Measurements from ENCODE around the gene TRMT2B. TPM values are rescaled to one million over a fixed set of nuclear protein-coding genes. Genes with fewer than 3 reads are reported as not detected.
"Not testable (repeated sequence)": the region's sequence is repeated elsewhere in the genome, so short reads cannot be mapped to it uniquely, and the experiment has no call there.

TRMT2B gene
- polyA plus RNA-seq, 1 of the 3 experiments (the other 2 are of a cell fraction): 7.2 TPM

DNA sequence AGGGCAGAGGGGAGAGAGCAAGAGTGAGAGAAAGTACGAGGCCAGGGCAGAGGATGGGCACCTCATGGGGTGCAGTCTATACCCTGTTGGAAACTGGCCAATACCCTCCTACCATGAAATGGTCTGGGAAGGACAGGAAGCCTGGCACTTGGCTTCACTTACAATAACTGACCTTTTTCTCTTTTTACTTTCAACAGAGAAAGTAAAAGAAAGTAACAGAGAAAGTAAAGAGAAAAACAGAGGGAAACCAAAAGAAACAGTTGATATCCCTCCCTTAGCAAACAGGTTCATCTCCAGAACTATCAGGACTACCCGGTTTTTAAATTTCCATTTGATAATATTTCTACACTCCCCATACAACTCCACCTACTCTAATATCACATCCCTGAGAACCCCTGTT lies 61.8 kb downstream of the TRMT2B start (continued):
- TF ChIP-seq, protein P1, sequence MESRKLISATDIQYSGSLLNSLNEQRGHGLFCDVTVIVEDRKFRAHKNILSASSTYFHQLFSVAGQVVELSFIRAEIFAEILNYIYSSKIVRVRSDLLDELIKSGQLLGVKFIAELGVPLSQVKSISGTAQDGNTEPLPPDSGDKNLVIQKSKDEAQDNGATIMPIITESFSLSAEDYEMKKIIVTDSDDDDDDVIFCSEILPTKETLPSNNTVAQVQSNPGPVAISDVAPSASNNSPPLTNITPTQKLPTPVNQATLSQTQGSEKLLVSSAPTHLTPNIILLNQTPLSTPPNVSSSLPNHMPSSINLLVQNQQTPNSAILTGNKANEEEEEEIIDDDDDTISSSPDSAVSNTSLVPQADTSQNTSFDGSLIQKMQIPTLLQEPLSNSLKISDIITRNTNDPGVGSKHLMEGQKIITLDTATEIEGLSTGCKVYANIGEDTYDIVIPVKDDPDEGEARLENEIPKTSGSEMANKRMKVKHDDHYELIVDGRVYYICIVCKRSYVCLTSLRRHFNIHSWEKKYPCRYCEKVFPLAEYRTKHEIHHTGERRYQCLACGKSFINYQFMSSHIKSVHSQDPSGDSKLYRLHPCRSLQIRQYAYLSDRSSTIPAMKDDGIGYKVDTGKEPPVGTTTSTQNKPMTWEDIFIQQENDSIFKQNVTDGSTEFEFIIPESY (IDR thresholded peaks at IDR 0.05; ENCODE audit: borderline replicate concordance, low read depth): no peak
- TF ChIP-seq SIN3A (IDR thresholded peaks at IDR 0.05; ENCODE audit: borderline replicate concordance, low read depth, low read length) (no peak), NFIC (IDR thresholded peaks at IDR 0.05; ENCODE audit: borderline replicate concordance) (no peak), ELF1 (IDR thresholded peaks at IDR 0.05) (no peak), TCF12 (IDR thresholded peaks at IDR 0.05) (no peak)
- TF ChIP-seq, protein P2, sequence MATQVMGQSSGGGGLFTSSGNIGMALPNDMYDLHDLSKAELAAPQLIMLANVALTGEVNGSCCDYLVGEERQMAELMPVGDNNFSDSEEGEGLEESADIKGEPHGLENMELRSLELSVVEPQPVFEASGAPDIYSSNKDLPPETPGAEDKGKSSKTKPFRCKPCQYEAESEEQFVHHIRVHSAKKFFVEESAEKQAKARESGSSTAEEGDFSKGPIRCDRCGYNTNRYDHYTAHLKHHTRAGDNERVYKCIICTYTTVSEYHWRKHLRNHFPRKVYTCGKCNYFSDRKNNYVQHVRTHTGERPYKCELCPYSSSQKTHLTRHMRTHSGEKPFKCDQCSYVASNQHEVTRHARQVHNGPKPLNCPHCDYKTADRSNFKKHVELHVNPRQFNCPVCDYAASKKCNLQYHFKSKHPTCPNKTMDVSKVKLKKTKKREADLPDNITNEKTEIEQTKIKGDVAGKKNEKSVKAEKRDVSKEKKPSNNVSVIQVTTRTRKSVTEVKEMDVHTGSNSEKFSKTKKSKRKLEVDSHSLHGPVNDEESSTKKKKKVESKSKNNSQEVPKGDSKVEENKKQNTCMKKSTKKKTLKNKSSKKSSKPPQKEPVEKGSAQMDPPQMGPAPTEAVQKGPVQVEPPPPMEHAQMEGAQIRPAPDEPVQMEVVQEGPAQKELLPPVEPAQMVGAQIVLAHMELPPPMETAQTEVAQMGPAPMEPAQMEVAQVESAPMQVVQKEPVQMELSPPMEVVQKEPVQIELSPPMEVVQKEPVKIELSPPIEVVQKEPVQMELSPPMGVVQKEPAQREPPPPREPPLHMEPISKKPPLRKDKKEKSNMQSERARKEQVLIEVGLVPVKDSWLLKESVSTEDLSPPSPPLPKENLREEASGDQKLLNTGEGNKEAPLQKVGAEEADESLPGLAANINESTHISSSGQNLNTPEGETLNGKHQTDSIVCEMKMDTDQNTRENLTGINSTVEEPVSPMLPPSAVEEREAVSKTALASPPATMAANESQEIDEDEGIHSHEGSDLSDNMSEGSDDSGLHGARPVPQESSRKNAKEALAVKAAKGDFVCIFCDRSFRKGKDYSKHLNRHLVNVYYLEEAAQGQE (IDR thresholded peaks at IDR 0.05; ENCODE audit: low read depth, low read length): no peak
- TF ChIP-seq, protein P3, sequence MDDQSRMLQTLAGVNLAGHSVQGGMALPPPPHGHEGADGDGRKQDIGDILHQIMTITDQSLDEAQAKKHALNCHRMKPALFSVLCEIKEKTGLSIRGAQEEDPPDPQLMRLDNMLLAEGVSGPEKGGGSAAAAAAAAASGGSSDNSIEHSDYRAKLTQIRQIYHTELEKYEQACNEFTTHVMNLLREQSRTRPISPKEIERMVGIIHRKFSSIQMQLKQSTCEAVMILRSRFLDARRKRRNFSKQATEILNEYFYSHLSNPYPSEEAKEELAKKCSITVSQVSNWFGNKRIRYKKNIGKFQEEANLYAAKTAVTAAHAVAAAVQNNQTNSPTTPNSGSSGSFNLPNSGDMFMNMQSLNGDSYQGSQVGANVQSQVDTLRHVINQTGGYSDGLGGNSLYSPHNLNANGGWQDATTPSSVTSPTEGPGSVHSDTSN (IDR thresholded peaks at IDR 0.05): no peak

DNA sequence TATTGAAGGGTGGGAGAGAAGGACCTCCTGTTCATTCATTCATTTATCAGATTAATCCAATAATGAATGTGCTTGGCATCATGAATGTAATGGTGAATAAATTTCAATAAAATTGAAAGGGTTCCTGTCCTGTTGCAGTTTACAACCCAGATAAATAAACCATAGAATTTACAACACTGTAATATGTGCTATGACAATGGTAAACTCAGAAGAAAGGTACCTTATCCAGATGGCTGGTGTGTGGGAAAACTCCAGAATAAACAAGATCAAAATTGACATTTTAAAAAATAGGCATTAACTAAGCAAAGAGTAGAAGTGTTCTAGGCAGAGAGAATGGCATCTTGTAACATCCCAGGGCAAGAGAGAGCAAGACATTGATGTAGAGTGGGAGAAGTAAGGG lies 67.1 kb downstream of the TRMT2B start:
- H3K79me2 ChIP-seq (ENCODE audit: insufficient read depth): no peaks in the 10 kb centered on the region
- H3K9ac ChIP-seq: no peak overlapping the region
- 0 out of 4 replicates have a peak, but pooled peaks cover 0 to 3% of the 10 kb centered on the region in 2 experiments for H3K4me1 ChIP-seq (ENCODE audit: control insufficient read depth in 1 of 2, insufficient read depth in 2 of 2, low read depth in 1 of 2, low read length in 1 of 2)
- H3F3A ChIP-seq (replicated peaks; ENCODE audit: insufficient read depth): no peaks in the 10 kb centered on the region
- no peak overlapping the region for H3K4me3 ChIP-seq (ENCODE audit: low read depth in 2 of 2, low read length in 1 of 2)
- no peak overlapping the region for H3K4me2 ChIP-seq
- no peaks in the 10 kb centered on the region for H3K9me2 ChIP-seq
- no peaks in the 10 kb centered on the region for H3K27me3 ChIP-seq (ENCODE audit: insufficient read depth)
- no peak overlapping the region for H3K27ac ChIP-seq (ENCODE audit: low read depth in 2 of 2, low read length in 1 of 2)
- TF ChIP-seq MEF2A (IDR thresholded peaks at IDR 0.05; ENCODE audit: borderline replicate concordance, low read depth) (no peak), CHD2 (IDR thresholded peaks at IDR 0.05; ENCODE audit: low read length, partially characterized antibody) (no peak), RXRA (IDR thresholded peaks at IDR 0.05; ENCODE audit: borderline replicate concordance, low read depth) (no peak), NRF1 (IDR thresholded peaks at IDR 0.05; ENCODE audit: low read depth, low read length) (no peak)
- TF ChIP-seq, protein P1 (IDR thresholded peaks at IDR 0.05; ENCODE audit: borderline replicate concordance, low read depth): no peak
- TF ChIP-seq, protein P2 (IDR thresholded peaks at IDR 0.05; ENCODE audit: low read depth, low read length): no peak
- DNase-seq: no peak
- POLR2A ChIA-PET: no interaction called here
- H2AFZ ChIP-seq (ENCODE audit: low read depth): no peak overlapping the region
- no peaks in the 10 kb centered on the region for H3K9me3 ChIP-seq
- H4K20me1 ChIP-seq (ENCODE audit: insufficient read depth): no peaks in the 10 kb centered on the region
- H3K36me3 ChIP-seq (replicated peaks in 1 of 2; ENCODE audit: control insufficient read depth in 1 of 2, insufficient read depth in 2 of 2, low read length in 1 of 2): no peaks in the 10 kb centered on the region
- CTCF ChIA-PET: no interaction called here

DNA sequence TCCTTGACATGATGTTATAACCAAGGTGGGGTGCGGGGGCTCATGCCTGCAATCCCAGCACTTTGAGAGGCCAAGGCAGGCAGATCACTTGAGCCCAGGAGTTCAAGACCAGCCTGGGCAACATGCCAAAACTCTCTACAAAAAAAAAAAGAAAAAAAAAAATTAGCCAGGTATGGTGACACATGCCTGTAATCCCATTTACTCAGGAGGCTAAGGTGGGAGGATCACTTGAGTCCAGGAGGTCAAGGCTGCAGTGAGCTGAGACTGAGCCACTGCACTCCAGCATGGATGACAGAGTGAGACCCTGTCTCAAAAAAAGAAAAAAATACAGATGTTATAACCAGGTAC lies 70.4 kb downstream of the TRMT2B start:
- not testable (repeated sequence) for H3K79me2 ChIP-seq (ENCODE audit: insufficient read depth); DNase-seq
- CTCF ChIA-PET: interaction anchor here (1.5 kb wide), 1 partner anchor 19 kb away, joined by 3 read pairs; no protein-coding TSS in a partner anchor

More for the DNA sequence above, 70.4 kb downstream of the TRMT2B start:
- H3K9ac ChIP-seq; POLR2A ChIA-PET; H2AFZ ChIP-seq (ENCODE audit: low read depth); H3K4me1 ChIP-seq (ENCODE audit: control insufficient read depth in 1 of 2, insufficient read depth in 2 of 2, low read depth in 1 of 2, low read length in 1 of 2); H3F3A ChIP-seq (replicated peaks; ENCODE audit: insufficient read depth); H3K27me3 ChIP-seq (ENCODE audit: insufficient read depth); H3K9me2 ChIP-seq; H3K36me3 ChIP-seq (replicated peaks in 1 of 2; ENCODE audit: control insufficient read depth in 1 of 2, insufficient read depth in 2 of 2, low read length in 1 of 2); H3K4me2 ChIP-seq; H3K4me3 ChIP-seq (ENCODE audit: low read depth in 2 of 2, low read length in 1 of 2); H4K20me1 ChIP-seq (ENCODE audit: insufficient read depth); H3K9me3 ChIP-seq: not testable (repeated sequence)
- peak overlapping the region in 1 of 2 experiments; percentile 34; a peak in 1 of 4 replicates for H3K27ac ChIP-seq (ENCODE audit: low read depth in 2 of 2, low read length in 1 of 2)
- 55% methylated on average over 1 of the region's 1 CpG for WGBS (ENCODE audit: low lambda C conversion rate)
